ENCODE measurements around the gene GPC3. TPM values are rescaled to one million over a fixed set of nuclear protein-coding genes. Genes with fewer than 3 reads are reported as not detected.
"Not testable (repeated sequence)": the region's sequence is repeated elsewhere in the genome, so short reads cannot be mapped to it uniquely, and the experiment has no call there.

Gene GPC3
- total RNA-seq, 1 donor, result not detected

DNA sequence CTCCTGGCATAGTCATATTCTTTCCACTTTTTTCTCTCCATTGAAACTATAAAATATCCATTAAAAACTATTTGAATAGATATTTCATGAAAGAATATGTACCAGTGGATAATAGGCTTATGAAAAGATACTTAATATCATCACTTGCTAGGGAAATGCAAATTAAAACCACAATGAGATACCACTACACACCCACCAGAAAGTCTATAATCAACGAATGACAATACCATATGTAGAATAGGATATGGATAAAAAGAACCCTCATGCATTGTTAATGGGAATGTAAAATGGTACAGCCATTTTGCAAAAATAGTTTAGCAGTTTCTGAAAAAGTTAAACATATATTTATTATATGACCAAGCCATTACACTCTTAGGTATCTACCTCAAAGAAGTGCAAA is 351.4 kb downstream of the GPC3 start:
- no peak for TF ChIP-seq CTCF (IDR thresholded peaks at IDR 0.05; ENCODE audit: insufficient read depth, low read length)

GRCh38 chrX:133633162-133633561 is 352.2 kb downstream of the GPC3 start:
- no peak for TF ChIP-seq CTCF (IDR thresholded peaks at IDR 0.05; ENCODE audit: insufficient read depth, low read length)
- H3K4me3 ChIP-seq (ENCODE audit: low read depth, low read length), result no peak overlapping the region
- DNase-seq (ENCODE audit: low read depth), result no peak

More for the DNA sequence above, 351.4 kb downstream of the GPC3 start:
- no peak overlapping the region for H3K4me3 ChIP-seq (ENCODE audit: low read depth, low read length)
- DNase-seq (ENCODE audit: low read depth), result no peak

- H3K4me3 ChIP-seq (ENCODE audit: low read depth, low read length), result no peak overlapping the region
- no peak for TF ChIP-seq CTCF (IDR thresholded peaks at IDR 0.05; ENCODE audit: insufficient read depth, low read length)
- no peak for DNase-seq (ENCODE audit: low read depth)
These were observed 355.0 kb downstream of the GPC3 start for GRCh38 chrX:133630362-133630761.

- no peak for TF ChIP-seq CTCF (IDR thresholded peaks at IDR 0.05; ENCODE audit: insufficient read depth, low read length)
- DNase-seq (ENCODE audit: low read depth), result no peak
- H3K4me3 ChIP-seq (ENCODE audit: low read depth, low read length), result no peak overlapping the region
These were observed 357.7 kb downstream of the GPC3 start for GRCh38 chrX:133627673-133628072.

DNA sequence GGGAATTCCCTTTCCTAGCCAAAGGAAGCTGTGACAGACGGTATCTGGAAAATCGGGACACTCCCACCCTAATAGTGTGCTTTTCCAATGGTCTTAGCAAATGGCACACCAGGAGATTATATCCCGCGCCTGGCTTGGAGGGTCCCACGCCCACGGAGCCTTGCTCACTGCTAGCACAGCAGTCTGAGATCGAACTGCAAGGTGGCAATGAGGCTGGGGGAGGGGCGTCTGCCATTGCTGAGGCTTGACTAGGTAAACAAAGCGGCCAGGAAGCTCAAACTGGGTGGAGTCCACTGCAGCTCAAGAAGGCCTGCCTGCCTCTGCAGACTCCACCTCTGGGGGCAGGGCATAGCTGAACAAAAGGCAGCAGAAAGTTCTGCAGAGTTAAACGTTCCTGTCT is 364.0 kb downstream of the GPC3 start:
- not testable (repeated sequence) for H3K4me3 ChIP-seq (ENCODE audit: low read depth, low read length); DNase-seq (ENCODE audit: low read depth)

GRCh38 chrX:133611676-133612075 is 373.7 kb downstream of the GPC3 start:
- H3K4me3 ChIP-seq (ENCODE audit: low read depth, low read length), result no peak overlapping the region
- no peak for DNase-seq (ENCODE audit: low read depth)
- no peak for TF ChIP-seq CTCF (IDR thresholded peaks at IDR 0.05; ENCODE audit: insufficient read depth, low read length)

DNA sequence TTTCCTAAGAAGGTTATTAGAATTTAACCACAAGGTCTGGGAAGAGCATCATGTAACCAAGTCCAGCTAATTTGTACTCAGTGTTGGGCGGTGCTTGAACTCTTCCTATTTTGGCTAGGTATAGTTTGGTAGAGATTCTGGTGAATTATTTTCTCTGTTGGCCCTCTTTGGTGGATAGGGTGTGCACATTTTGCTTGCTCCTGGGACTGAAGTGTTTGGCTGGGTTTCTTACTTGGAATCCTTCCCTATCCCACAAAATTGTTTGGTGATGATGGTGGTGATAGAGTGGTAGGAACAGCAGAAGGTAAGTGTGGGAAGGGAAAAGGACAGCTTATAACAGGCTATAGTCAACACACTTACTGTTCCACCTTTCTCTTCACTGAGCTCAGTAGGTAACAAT is 375.3 kb downstream of the GPC3 start:
- TF ChIP-seq CTCF (IDR thresholded peaks at IDR 0.05; ENCODE audit: insufficient read depth, low read length), result no peak
- DNase-seq (ENCODE audit: low read depth), result peak; percentile 70
- no peak overlapping the region for H3K4me3 ChIP-seq (ENCODE audit: low read depth, low read length)

Measured in fibroblast of the aortic adventitia (primary cell).